Ovary (tissue), 3 donors: ENCODE results near the gene RSU1.

Experiments used
- CTCF ChIP-seq, 3 donors: fragments of 450-650 bp in 2 of 3; fragments of 200-600 bp in 1 of 3; IDR thresholded peaks; one replicate each; pipeline versions ENCODE4 v1.5.1 to v1.8.0; 2016 to 2022; ENCODE audit warnings: antibody characterized with exemption in 3 of 3, mild to moderate bottlenecking in 1 of 3
- POLR2A ChIP-seq: fragments of 450-650 bp; IDR thresholded peaks from one replicate; pipeline ENCODE4 v1.6.1; 2017; ENCODE audit warnings: antibody characterized with exemption, mild to moderate bottlenecking, moderate library complexity
- donor health status: DM: no; HTN: no; CAD: no.

GRCh38 chr10:16811292-16811691, 5.9 kb downstream of the RSU1 start:
- TF ChIP-seq POLR2A (no peak), CTCF (IDR thresholded peaks at IDR 0.05) (no peak)
